ENCODE results near the gene GNB1. TPM values are rescaled to one million over a fixed set of nuclear protein-coding genes. Genes with fewer than 3 reads are reported as not detected.

The GNB1 gene
- total RNA-seq, 4 donors from 2014 or later: 54.3 to 102 (median 74.7) TPM

GRCh38 chr1:1929102-1929638 lies 38.3 kb upstream of the GNB1 start:
- TF ChIP-seq POLR2A (IDR thresholded peaks at IDR 0.05): no peak
- no peak for TF ChIP-seq CTCF (IDR thresholded peaks at IDR 0.05)
- Histone ChIP-seq H3K4me1 (peaks cover 0 to 15% (median 0%) of the 10 kb centered on the region in 3 donors), H3K9me3 (no peaks in the 10 kb centered on the region), H3K27ac (no peak overlapping the region), H3K4me3 (no peak overlapping the region), H3K36me3 (no peaks in the 10 kb centered on the region), H3K27me3 (peaks cover 0 to 13% (median 0%) of the 10 kb centered on the region in 4 donors)
- intact Hi-C loops (cut with DNase I): no loop called here
- 75 to 83% methylated on average over 4 of the region's 10 CpGs for WGBS, 2 donors
- no peak for DNase-seq

- no peaks in the 10 kb centered on the region for H3K9me3 ChIP-seq
- H3K27me3 ChIP-seq: peaks cover 0 to 13% (median 0%) of the 10 kb centered on the region in 4 donors
- no peaks in the 10 kb centered on the region for H3K36me3 ChIP-seq
- DNase-seq: no peak
- H3K4me1 ChIP-seq: peaks cover 0 to 15% (median 0%) of the 10 kb centered on the region in 3 donors
- H3K4me3 ChIP-seq: no peak overlapping the region
- H3K27ac ChIP-seq: no peak overlapping the region
- WGBS, 2 donors: 73 to 85% methylated on average over 3 to 16 of the region's 34 CpGs
- intact Hi-C loops (cut with DNase I): no loop called here
- TF ChIP-seq POLR2A (IDR thresholded peaks at IDR 0.05) (no peak), CTCF (IDR thresholded peaks at IDR 0.05) (no peak)
Observed at GRCh38 chr1:1928231-1929101, 37.6 kb upstream of the GNB1 start.

GRCh38 chr1:1927751-1928150 lies 36.9 kb upstream of the GNB1 start:
- Histone ChIP-seq H3K4me3 (no peak overlapping the region), H3K27ac (no peak overlapping the region), H3K4me1 (peaks cover 0 to 15% (median 0%) of the 10 kb centered on the region in 3 donors), H3K27me3 (peaks cover 0 to 13% (median 0%) of the 10 kb centered on the region in 4 donors), H3K36me3 (no peaks in the 10 kb centered on the region), H3K9me3 (no peaks in the 10 kb centered on the region)
- intact Hi-C loops (cut with DNase I): no loop called here
- 60 to 73% methylated on average over 4 to 7 of the region's 25 CpGs for WGBS, 2 donors
- no peak for TF ChIP-seq POLR2A (IDR thresholded peaks at IDR 0.05)
- no peak for TF ChIP-seq CTCF (IDR thresholded peaks at IDR 0.05)
- DNase-seq: no peak

DNA sequence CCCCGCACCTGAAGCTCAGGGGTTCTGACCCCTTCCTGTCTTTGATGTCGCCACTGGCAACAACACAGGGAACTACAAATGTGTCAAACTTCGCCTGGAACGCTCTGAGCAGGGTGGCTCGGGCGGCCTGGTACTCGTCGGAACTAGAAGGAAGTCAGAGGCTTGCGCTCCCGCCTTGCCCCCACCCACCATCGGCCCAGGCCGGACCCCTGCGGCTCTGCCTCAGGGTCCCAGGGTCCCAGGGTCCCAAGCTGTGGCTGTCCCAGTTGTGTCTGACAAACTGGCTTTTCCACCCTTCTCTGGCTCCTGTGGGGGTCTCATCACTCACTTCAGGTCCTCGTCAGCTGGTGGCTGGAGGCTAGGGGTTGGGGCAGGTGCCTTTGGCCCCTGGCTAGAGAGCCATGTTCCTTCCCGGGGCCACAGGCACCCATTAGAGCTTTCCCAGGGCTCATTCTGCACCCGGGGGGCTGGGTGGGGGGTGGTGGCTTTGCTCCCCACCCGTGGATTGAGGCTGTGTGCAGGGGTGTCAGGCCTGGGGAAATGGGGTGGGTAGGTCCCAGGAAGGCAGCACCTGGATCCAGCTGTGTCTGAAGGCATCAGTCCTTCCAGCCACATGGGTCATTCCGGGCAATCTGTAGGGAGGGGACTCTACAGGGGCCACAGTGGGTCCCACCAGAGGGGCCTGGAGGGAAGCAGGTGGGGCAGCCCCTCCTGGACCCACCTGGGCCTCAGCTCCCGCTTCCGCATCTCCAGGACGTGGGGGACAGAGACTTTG lies 36.2 kb upstream of the GNB1 start:
- no peaks in the 10 kb centered on the region for H3K36me3 ChIP-seq
- intact Hi-C loops (cut with DNase I): no loop called here
- H3K27ac ChIP-seq: no peak overlapping the region
- peaks cover 0 to 15% (median 0%) of the 10 kb centered on the region in 3 donors for H3K4me1 ChIP-seq
- 100% methylated on average over 1 to 6 of the region's 21 CpGs for WGBS, 2 donors
- H3K4me3 ChIP-seq: no peak overlapping the region
- no peaks in the 10 kb centered on the region for H3K9me3 ChIP-seq
- TF ChIP-seq CTCF (IDR thresholded peaks at IDR 0.05) (no peak), POLR2A (IDR thresholded peaks at IDR 0.05) (no peak)
- DNase-seq: no peak
- H3K27me3 ChIP-seq: peaks cover 0 to 13% (median 0%) of the 10 kb centered on the region in 4 donors
